ENCODE results near the gene AP2A1.
A peak's percentile ranks its signal among the peaks of the same experiment; 100 is the strongest.

Gene AP2A1

DNA sequence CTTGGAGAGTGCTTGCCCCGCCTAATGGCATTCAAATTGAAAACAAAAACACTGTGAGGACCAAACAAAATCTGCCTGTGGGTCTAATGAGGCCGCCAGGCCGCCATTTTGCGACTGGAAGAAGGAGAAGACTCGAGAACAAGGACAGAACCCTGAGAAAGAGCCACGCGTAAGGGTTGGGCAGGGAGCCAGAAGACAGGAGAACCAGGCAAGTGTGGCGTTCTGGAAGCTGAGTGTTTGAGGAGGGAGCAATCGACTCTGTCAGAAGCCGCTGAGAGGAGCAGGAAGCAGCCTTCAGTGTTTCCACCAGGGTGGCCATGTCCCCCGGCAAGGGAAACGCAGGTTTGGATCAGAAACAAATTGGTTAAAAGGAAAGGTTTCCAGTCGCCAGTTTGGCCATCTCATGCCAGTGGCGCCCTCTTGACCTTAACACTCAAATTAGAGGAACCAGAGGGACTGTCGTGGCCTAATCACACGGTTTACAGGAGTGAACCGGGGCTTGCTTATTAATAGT is 74.0 kb downstream of the AP2A1 start:
- DNase-seq, result no peak

GRCh38 chr19:49843265-49843664 is 76.5 kb downstream of the AP2A1 start:
- DNase-seq, result no peak

DNA sequence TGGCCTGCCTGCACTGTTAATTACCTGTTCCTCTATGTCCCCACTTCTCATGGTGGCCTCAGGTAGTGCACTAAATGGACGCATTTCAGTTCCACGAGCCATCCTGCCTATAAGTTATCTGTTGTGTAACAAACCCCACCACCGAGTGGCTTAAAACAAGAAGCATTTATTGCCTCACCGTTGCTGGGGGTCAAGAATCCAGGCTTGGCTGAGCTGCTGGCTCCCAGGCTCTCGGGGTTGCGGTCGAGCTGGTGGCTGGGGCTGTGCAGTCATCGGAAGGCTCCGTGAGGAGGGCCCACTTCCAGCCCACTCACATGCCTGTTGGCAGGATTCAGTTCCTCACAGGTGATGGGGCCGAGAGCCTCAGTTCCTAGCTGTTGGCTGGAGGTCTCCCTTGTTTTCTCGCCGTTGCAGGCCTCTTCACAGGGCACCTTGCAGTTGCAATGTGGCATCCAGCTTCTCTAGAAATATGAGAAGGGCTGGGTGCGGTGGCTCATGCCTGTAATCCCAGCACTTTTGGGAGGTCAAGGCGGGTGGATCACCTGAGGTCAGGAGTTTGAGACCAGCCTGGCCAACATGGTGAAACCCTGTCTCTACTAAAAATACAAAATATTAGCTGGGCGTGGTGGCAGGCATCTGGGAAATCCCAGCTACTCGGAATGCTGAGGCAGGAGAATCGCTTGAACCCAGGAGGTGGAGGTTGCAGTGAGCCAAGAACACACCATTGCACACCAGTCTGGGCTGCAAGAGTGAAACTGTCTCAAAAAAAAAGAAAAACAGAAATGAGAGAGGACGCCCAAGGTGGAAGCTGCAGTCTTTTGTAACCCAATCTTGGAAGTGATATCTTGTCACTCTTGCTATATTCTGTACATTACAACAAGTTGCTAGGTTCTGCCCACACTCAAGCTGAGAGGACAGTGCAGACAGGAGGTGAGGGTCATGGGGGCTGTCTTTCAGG is 77.6 kb downstream of the AP2A1 start:
- no peak for DNase-seq

DNA sequence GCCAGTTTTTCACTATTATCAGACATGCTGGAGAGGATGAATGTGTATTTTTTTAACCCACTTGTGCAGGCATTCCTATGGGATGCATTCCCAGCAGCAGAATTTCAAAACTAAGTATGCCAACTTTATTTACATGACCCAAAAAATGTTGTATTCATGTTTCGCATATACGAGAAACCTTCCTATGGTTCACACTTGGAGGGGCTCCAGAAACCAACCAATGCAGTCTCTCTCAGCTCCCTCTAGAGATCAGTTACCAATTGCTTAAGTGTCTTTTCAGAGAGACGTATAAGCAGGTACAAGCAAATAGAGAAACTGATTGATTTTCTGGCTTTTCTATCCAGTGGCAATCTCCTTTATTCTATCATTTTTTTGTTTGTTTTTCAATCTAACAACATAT is 78.6 kb downstream of the AP2A1 start:
- no peak for DNase-seq

- DNase-seq, result no peak
Measured at GRCh38 chr19:49846408-49846807, 79.6 kb downstream of the AP2A1 start.

DNA sequence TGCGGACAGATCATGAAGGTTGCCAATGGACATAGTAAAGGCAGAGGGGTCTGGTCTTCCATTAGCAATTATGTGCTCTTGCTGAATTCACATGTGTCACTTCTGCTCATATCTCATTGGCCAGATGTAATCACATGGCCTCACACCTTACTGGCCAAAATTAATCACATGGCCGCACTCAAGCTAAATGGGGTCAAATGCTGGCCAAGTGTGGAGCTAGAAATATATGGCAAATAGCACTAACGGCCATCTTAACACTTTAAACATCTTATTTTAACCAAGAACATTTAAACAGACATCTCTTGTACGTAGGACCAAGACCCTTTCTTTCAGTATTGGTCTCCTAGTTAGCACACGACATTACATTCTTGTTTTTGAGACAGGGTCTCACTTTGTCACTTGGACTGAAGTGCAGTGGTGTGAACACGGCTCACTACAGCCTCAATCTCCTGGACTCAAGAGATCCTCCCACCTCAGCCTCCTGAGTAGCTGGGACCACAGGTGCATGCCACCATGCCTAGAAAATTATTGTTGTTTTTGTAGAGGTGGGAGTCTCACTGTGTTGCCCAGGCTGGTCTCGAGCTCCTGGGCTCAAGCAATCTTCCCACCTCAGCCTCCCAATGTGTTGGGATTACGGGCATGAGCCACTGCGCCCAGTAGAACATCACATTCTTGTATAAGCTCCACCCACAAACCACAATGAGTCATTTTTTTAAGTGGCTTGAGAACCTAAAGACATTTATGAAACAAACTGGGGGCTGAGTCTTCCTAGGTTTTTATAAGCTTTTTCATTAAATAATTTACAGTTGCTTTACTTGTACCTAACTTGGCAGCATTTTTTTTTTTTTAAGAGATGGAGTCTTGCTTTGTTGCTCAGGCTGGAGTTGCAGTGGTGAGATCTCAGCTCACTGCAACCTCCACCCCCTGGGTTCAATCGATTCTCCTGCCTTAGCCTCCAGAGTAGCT is 81.2 kb downstream of the AP2A1 start:
- DNase-seq, result no peak

GRCh38 chr19:49848938-49849337 is 82.1 kb downstream of the AP2A1 start:
- DNase-seq, result no peak

DNA sequence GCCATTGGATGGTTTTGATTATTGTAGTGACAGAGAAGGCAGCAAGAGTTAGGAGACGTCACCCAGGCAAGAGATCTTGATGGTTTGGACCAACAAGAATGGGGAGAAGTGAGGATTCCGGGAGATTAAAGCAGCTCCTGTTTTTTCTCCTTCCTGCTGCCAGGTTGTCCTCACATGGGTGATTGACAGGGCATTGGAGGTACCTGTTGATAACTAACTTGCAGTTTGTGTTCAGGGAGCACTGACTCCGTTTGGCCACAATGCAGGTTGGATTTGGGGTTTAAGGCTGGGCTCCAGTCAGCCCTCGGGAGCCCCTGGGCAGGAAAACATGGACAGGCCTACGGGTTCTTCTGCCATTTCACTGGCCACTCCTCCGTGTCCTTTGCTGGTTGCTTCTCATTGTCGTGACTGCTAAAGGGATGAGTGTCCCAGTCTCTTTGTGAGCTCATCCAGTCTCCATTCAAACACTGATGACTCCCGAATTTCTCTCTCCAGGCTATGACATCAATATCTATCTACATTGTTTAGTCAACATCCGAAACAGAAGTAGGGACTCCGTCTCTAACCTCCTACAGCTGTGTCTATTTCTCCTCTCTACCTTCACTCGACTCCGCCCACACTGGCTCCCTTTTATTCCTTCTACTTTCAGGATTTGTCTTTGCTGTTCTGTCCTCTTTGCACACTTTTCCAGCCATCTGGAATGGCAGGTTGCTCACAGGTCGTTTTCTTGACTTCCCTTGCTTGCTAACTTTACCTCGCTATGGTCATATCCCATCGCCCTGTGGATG is 82.8 kb downstream of the AP2A1 start:
- DNase-seq, result no peak

DNA sequence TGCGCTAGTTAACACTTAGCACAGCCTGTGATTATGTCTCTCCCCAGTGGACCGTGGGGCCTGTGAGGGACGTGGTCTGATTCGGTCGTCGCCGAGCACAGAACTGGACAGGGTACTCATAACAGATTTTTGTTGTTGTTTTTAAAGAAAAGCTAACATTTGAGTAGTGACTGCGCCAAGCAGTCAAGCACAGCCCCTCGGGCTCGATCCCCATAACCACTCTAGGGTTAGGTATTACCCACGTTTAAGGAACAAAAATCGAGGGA is 83.4 kb downstream of the AP2A1 start:
- DNase-seq, result no peak

DNA sequence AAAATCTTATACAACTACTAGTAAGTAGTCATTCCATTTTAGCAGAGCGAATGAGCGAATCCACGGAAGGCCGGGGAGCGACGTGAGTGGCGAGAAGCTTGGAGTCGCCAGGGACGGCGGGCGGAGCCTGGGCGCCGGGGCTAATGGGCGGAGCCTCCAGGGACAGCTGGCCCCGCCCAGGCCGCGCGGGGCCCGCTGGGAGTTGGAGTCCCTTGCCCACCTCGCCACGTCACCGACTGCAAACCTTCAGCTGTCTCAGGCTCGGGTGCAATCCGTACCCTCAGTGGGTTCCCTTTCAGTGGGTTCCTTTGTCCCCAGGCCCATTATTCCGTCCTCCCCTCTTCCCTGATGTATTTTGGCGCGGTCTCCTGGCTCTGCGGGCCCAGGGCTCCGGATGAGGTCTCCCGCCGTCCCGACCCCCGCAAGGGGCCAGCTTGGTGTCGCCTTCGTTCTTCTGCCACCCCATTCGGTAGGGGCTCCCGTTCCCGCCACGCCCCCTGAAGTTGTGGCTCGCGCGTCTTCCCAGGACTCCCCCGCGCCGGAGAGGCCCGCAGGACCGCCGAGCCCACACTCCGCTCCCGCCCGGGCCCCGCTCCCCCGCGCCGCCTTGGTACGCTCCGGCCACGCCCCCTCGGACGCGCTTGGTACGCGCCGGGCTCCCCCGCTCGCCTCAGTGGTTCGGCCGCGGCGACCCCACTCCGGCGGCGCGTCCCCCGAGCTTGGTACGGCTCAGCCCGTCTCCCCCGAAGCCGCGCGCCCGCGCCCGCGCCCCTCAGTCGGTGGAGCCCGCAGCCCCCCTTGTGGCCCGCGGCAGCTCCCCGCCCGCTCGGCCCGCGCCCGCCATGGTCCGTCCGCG is 83.9 kb downstream of the AP2A1 start, which contains the start of gene PTOV1:
Gene PTOV1 (plus strand): TSS at position 673 of the 856 bp plus-strand sequence.
- peak; percentile 65 for DNase-seq

DNA sequence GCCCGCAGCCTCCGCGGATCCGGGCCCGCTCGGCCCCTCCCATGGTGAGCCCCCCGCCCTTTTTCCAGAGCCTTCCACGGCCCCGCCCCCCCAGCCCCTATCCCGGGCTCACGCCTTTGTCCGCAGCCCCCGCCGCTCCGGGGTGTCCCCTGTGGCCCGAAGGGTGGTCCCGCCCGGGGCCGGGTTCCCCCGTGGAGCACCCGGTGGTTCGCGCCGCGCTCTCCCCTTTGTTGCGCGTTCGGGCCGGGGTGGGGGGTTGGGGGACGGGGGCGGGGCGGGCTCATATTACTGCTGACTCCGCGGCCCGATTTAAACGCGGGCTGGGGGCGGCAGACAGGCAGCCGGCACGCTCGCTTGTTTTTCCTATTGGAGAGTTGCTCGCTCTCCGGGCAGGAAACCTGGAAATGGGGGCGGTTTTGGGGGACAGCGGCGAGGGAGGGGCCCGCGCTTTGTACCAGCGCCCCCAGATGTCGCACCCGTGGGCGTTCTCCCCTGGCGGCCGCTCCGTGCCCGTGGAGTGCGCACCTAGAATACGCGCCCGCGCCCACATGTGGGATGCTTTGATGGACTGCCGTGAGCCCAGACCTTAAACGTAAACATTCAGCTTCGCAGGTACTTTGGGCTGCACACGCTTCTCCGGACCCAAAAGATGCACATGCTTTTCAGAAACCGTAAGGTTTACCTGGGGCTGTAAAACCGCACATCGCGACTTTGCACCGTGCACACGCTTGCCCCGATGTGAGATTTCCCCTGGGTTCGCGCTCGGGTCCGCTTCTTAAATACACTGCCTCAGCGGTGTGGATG is 84.9 kb downstream of the AP2A1 start:
- DNase-seq, result no peak

GRCh38 chr19:49852631-49853126 is 85.9 kb downstream of the AP2A1 start:
- no peak for DNase-seq

- DNase-seq, result no peak
Measured at GRCh38 chr19:49853852-49854377, 87.1 kb downstream of the AP2A1 start.

GRCh38 chr19:49854378-49855263 is 87.8 kb downstream of the AP2A1 start:
- DNase-seq, result no peak

GRCh38 chr19:49855277-49855675 is 88.5 kb downstream of the AP2A1 start:
- DNase-seq, result no peak

GRCh38 chr19:49855676-49856573 is 89.1 kb downstream of the AP2A1 start:
- no peak for DNase-seq

GRCh38 chr19:49856574-49857021 is 89.8 kb downstream of the AP2A1 start:
- no peak for DNase-seq

All from DMS 273 treated with DMSO at 0.1 percent for 48 hours (cell line).